GM18520 (cell line): ENCODE measurements around the gene PTGFR.

Experiments
- ATAC-seq: cut with Tn5 transposase; IDR thresholded peaks from one replicate; pipeline ENCODE4 v1.9.1; 2021; ENCODE audit not compliant: unreplicated experiment

PTGFR gene

DNA sequence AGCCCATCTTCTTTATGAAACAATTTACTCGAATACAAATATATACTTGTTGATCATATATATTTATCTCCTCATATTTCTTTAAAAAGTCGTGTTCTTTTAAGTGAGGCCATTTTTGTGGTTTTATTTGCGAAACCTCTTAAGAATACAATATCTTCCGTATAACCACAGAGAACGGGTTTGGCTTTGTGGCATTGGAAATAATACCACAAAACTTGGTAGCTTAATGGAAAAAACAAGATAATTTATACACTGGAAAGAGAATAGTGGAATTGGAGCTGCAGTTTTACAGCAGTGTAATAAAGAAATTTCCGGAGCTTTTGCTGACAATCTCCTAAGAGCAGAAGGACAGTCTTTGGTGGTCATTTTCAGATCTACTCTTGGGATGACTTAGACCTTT lies 29.4 kb downstream of the PTGFR start:
- no peak for ATAC-seq

DNA sequence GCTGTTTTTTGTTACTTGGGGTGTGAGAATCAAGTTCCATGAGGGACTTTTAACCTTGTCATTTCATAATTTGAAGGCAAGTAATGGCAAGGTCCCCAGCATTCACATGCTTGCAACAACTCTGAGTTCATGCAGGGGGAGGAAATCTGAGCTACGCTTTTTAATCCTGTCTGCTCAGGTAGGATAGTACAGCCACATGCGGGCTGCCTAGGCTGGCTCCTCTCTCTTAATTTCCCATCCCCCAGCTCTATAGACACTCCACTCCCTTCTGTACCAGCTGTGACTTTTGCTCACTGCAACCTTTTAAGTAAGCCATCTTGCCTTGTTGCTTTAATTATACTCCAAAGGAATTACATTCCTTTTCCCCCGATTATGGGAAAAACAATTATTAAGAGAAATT lies 30.1 kb downstream of the PTGFR start:
- no peak for ATAC-seq

DNA sequence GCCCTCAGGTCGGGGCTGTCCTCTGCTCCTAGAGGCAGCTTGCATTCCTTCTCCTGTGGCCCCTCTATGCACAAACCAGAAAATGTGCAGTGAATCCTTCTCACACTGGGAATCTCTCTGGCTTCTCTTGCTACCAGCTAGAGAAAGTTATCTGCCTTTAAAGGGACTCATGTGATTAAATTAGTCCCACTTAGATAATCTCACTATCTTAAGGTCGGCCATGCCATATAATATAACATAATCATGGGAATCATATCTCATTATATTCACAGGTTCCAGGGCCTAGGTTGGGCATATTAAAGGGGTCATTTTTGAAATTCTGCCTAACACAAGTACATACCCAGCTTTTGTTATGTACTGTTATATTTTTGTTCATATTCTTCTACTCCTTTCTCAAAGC lies 31.4 kb downstream of the PTGFR start:
- no peak for ATAC-seq

DNA sequence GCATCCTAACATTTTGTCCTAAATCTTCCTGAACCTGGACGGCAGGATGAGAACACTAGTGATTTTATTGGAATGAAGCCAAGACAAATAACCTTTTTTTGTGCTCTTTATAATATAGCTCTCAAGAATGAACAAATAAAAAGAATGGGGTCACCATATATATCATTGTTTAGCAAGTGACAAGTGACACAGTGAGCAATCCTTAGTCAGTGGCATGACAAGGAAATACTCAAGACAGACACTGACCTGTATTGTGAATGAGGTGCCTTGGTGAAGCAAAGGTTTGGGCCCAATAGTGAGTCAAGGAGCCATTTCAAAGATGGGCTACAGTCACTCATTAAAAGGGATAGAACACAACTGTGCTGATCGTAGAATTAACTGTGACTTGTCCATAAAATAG lies 35.7 kb downstream of the PTGFR start:
- ATAC-seq: no peak

DNA sequence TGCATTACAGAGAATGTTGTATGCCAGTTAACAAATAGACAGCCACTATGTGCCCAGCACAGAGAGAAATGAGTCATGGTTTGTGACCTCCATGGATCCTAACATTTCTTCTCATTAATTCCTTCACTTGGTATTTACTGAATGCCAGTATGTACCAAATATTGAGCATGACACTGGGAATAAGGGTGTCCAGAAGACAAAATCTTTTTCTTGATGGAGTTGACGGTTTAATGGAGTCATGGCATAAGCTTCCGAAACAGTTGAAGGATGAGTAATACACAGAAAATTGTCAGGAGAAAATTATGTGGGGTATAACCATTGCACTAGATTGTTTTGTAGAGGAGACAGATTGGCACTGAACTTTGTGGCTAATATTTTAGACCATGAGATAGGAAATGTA lies 36.9 kb downstream of the PTGFR start:
- no peak for ATAC-seq

DNA sequence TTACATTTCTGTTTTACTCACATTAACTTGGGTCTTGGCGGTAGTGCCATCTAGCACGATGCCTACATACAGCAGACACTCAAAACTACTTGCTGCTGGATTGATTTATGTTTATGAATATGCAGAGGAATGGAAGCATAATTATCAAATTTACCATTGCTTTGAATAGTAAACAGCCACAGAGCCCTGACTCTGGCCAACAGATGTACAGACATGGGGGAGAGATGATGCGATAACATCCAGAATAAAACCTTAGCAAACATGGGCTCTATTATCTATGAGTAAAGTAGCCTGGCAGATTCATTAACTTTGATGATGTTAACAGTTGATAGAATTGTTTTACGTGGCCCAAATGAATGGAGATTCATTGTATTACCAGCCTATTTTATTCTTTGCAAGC lies 42.8 kb downstream of the PTGFR start:
- ATAC-seq: no peak

DNA sequence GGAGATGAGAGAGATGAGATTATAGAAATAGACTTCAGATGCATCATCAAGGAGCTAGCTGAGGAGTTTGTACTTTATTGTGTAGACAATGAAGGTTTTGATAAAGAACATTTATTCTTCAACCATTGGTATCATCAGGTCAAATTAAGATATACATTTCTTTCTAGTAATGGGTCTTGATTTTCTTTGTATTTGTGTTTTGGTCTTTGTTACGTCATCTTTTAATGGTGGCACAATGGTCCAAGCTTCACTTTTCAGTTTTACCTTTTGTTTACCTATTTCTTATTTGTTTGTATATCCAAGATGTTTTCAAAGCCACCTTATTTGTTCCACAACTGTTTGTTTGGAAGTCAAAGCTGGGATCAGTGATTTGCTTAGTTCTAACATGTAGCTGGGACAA lies 44.5 kb downstream of the PTGFR start:
- no peak for ATAC-seq

DNA sequence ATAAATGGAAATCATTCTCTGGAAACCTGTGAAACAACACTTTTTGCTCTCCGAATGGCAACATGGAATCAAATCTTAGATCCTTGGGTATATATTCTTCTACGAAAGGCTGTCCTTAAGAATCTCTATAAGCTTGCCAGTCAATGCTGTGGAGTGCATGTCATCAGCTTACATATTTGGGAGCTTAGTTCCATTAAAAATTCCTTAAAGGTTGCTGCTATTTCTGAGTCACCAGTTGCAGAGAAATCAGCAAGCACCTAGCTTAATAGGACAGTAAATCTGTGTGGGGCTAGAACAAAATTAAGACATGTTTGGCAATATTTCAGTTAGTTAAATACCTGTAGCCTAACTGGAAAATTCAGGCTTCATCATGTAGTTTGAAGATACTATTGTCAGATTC lies 45.7 kb downstream of the PTGFR start:
- ATAC-seq: no peak

DNA sequence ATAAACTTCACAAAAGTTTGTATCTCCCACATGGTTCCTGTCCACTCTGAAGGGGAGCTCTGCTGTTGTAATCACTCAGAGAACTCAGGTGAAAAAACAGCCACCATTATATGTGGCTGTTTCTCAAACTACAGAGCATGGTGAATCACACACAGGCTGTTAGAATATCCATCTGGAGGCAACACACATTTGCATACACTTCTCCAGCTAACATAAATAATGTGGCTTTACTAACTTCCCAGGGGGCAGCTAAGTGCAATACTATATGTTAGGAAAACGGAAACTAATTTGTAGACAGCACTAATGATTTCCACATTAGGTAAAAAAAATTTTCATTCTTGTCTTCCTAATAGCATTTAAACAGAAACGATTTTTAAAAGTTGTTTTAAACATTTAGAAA lies 49.3 kb downstream of the PTGFR start:
- ATAC-seq: no peak

DNA sequence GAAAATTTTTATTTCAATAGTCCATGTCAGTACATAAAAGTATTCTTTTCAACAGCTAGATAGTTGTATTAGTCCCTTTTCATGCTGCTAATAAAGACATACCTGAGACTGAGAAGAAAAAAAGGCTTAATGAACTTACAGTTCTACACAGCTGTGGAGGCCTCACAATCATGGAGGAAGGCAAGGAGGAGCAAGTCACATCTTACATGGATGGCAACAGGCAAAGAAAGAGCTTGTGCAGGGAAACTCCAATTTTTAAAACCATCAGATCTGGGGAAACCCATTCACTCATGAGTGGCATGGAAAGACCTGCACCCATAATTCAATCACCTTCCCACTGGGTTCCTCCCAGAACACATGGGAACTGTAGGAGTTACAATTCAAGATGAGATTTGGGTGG lies 50.7 kb downstream of the PTGFR start:
- no peak for ATAC-seq

DNA sequence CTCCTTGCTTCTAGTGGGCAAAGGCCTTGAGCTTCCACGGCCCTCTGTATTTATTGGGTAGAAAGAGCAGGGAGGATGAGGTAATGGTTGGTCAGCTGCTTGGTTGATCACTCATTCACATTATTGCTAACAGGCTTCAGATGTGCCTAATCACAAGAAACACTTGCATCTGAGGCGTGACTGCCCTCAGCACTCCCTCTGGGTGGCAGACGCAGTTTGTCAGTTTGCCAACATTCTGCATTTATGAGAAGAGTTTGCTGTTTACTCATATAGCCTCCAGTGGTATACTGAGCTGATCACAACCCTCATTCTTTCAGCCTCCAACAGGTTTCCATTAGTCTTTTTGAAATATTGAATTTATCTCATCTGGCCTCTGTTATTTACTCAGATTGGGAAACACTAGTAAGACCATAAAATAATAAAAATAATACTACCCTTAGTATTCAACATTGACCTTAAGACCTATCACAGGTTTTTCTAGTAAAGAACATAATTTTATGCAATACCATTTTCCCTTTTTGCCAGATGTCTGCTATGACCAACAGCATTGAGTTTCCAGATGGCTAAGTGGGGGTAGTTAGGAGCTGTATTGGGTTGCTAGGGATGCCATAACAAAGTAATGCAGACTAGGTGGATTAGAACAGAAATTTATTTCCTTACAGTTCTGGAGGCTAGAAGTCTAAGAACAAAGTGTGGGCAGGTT lies 53.3 kb downstream of the PTGFR start:
- no peak for ATAC-seq

DNA sequence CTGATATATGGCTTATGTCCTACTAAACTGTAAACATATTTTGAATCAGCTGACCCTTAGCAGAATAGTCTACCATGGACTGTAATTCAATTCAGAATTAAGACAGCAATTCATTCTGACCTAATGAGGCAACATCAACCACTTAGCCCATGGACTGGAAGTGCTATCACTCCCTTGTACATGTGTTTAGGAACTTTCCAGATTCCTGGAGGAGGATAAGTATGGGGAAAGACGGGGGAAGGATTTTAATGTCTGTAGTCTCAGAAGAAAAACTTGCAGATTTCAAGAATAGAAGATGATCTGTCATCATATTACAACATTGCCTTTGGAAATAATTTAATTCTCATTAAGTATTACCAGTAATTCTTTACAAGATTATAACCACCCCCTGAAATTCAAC lies 56.3 kb downstream of the PTGFR start:
- ATAC-seq: no peak

DNA sequence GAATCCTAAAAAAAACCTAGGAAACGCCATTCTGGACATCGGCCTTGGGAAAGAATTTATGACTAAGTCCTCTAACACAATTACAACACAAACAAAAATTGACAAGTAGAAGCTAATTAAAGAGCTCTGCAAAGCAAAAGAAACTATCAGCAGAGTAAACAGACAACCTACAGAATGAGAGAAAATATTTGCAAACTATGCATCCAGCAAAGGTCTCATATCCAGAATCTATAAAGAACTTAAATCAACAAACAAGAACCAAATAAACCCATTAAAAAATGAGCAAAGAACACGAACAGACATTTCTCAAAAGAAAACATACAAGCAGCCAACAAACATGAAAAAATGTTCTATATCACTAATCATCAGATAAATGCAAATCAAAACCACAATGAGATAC lies 58.6 kb downstream of the PTGFR start:
- no peak for ATAC-seq

DNA sequence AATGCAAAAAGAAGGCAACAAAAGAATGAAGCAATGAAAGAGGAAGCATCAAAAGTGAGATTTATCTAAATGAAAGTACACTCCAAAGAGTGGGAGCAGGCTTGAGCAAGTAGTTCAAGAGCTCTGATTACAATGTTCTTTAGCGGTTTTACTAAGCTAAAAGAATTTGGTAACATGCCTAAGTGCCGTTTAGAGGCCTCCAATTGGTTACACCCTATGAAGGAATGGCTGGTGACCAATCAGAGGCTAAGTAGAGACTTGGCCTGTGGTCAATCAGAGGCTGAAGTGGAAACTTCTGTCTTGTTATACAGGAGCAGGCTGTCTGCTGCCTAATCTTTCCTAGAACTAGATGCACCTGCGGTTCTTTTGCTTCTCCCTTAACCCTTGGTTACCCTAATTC lies 59.1 kb downstream of the PTGFR start:
- no peak for ATAC-seq

DNA sequence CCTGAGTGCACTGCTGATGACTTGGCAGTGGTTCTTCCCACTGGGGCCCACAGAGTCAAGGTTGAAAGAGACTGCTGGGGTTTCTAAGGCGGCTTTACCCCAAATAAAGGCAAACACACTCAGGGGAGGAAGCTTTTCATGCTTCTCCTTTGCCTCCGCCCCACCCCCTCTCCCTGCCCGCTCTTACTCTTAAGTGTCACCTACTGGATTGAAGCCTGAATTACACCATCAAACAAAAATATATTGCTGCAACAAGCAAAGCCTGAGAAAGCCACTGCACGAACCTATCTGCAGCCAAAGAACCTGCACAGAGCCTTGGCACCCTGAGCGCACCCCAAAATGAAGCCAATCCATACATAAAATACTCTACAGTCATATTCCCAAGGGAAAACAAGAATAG lies 63.1 kb downstream of the PTGFR start:
- ATAC-seq: no peak

DNA sequence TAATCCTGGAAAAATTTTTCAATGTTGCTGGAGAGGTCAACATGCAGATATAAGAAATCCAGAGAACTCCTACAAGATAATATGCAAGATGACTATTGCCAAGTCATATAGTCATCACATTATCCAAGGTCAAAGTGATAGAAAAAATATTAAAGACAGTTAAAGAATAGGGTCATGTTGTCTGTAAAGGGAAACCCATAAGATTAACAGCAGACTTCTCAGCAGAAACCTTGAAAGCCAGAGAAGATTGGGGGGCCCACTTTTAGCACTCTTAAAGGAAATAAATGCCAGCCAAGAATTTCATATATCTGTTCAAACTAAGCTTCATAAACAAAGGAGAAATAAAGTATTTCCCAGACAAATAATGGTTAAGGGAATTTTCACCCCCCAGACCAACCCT lies 64.1 kb downstream of the PTGFR start:
- ATAC-seq: no peak

DNA sequence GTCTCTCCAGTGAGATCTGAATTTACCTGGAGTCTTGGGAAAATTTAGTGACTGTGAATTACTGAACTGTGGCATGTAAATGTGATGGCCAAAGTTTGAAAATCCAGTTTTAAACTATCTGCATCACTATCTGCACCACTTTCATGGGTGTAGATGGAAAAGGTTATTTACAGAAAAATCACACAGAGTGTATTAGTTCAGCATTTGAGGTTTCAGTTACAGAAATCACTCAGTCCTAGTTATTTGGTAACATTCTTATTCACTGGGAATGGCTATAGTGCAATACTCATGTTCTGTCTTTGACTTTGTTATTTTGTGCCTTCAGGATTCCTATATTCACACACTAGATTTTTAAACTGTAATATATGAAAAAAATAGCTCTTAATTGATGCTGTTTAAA lies 68.9 kb downstream of the PTGFR start:
- no peak for ATAC-seq

DNA sequence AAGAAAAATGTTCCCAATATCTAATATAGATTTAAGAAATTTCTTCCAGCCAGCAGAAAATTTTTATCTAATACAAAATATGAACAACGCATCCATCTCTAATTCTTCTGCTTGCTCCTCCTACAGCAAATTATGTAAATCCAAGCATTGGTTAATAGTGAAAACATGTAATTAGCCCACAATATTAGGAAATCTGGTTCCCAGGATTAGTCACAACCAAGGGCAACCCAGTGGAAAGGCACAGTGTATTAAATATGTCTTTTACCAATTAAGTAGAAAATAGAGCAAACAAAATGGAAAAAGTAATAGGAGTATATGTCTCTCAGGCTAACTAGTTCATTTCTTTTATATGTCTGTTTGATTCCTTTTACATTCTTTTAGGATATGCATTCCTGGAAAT lies 70.0 kb downstream of the PTGFR start:
- no peak for ATAC-seq

DNA sequence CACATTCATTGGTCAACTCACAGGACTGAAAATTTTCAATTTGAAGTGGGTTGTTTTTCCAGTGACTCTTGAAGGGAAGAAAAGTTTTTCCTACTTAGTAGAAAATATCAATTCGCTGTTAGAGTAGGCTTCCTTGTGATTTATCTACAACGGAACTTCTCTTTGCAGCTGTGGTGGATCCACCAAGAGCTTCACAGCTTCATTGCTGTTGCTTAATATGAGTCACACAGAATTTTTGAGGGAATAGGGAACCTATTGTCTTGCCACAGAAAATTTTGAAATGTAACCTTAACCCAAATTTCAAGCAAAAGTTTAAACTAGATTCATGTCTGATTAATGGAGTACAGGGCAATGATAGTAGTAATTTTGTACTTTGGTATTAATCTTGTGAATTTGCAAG lies 71.1 kb downstream of the PTGFR start:
- no peak for ATAC-seq

DNA sequence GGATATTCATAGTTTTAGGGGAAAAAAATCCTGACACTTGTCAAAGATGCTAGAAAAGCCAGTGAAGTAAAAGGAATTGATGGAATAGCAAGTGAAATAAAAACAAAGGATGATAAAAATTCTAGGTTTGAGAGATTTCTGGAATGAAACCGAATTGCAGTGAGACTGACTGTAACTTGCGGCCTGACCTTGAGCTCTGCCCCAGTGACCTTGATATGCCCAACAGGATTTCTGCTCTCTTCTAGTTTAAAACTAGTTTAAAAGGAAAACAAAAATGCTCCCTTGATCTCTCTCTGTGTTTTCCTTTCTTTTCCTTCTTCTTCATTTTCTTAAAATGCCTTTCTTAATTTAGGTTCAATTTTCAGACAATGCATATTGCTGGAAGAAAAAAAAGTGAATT lies 74.6 kb downstream of the PTGFR start:
- ATAC-seq: no peak

DNA sequence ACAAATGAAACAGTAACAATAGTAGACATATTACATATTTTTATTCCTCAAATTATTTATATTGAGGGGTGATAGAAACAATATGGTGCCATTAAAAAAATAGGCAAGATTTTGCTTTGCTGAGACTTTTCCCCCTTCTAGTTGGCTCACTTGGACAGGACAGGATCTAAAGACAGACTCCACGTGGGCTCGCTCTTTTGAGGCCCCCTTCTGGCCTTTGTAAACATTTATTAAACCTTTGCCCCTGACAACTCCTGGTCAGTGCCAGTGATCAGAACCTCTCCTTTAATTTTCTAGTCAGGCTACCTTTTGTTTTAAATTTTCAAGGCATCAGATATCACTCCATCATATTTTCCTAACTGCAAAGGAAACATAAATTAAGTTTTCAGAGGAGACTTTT lies 79.8 kb downstream of the PTGFR start:
- no peak for ATAC-seq

DNA sequence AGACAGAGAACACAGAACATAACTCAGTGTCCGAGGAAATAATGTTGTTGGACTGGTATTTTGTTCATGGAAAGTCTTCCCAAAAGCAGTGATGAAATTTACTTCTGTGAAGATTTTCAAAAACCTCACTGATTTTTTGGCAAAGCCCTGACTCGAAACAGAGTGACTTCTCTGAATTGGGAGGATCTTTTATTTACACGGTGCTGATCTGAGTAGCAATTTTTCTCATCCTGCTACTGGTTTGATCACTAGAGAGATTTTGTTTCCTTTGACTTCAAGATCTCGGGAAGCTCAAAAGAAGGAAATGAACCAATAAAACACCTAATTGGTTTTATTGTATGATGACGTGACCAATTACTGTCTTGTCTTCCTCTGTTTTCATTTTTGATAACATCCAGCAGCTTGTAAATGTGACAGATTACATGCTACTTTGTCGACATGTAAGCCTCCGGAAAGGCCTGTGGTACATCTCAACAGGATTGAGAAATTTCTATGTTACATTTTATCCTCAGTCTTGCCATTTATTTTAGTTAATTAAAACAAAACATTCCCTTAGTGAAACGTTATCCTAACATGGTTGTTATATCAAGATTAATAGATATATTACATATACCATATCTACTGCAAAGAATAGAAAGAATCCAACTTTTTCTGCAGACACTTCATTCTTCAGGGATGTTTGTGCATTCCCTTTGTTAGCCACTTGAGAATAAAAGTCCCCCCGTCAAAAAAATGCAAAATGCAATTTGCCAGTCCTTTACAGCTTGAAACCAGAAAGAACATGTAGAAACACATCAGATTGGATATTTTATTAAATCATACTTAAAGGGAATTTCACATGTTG lies 86.7 kb downstream of the PTGFR start:
- no peak for ATAC-seq

DNA sequence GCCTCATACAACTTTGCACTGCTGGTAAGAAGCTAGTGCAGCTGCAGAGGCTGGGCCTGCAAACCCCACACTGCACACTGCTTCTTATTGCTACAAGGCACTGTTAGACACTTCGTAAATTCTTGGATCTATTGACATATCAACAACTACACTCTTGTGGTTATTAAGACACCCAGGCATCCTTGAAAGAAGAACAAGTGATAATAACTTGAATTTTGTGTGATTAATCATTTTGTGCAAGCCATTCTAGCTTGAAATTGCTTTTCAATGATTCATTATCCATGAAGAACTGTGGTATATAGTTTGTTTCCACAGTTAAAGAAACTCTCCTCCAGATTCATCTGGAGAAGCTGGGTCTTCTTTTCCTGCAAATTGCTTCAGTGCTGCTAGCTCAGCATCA lies 95.8 kb downstream of the PTGFR start:
- ATAC-seq: no peak
